Measurements from ENCODE around the gene BRIP1. TPM values are rescaled to one million over a fixed set of nuclear protein-coding genes. Genes with fewer than 3 reads are reported as not detected.

BRIP1 gene
- total and polyA plus RNA-seq, 9 of the 15 experiments (the other 6 are each of a cell fraction or from before 2014, with no cell fraction given): 2.4 to 17.5 (median 11.2) TPM

- TF ChIP-seq SNAPC5 (CRISPR knock-in tag; IDR thresholded peaks at IDR 0.05) (no peak), RNF219 (CRISPR knock-in tag; IDR thresholded peaks at IDR 0.05) (no peak)
These were observed 216.3 kb downstream of the BRIP1 start (continued) for GRCh38 chr17:61647047-61647446.

- POLR2A ChIA-PET: interaction anchor here (0.9 kb wide), 1 partner anchor 11 kb away, joined by 3 read pairs; no protein-coding TSS in a partner anchor
- FAIRE-seq: no peak
- in situ Hi-C loops (cut with MboI): no loop called here
- TF ChIP-seq SMAD4 (CRISPR knock-in tag; conservative IDR thresholded peaks at IDR 0.05) (no peak), MLX (CRISPR knock-in tag; conservative IDR thresholded peaks at IDR 0.05) (no peak), ZBTB49 (CRISPR knock-in tag; IDR thresholded peaks at IDR 0.05; ENCODE audit: borderline replicate concordance) (no peak), NCOA4 (IDR thresholded peaks at IDR 0.05; ENCODE audit: partially characterized antibody) (no peak), ZNF518B (CRISPR knock-in tag; IDR thresholded peaks at IDR 0.05) (no peak), THRB (CRISPR knock-in tag; conservative IDR thresholded peaks at IDR 0.05) (no peak), ZNF212 (CRISPR knock-in tag; IDR thresholded peaks at IDR 0.05) (no peak)
These were observed 216.8 kb downstream of the BRIP1 start for GRCh38 chr17:61646482-61646881.

More at GRCh38 chr17:61646482-61646881, 216.8 kb downstream of the BRIP1 start:
- Histone ChIP-seq H3K9me3 (replicated peaks; ENCODE audit: control insufficient read depth, insufficient read depth, low read depth, low read length) (no peaks in the 10 kb centered on the region), H4K20me1 (replicated peaks; ENCODE audit: control insufficient read depth, insufficient read depth, low read length) (no peaks in the 10 kb centered on the region), H3K4me2 (ENCODE audit: insufficient read depth, low read length) (no peak overlapping the region), H2AFZ (ENCODE audit: low read depth, low read length) (no peak overlapping the region), H3K9ac (ENCODE audit: insufficient read depth in 1 of 2, low read depth in 2 of 2, low read length in 2 of 2) (no peak overlapping the region), H3K27me3 (ENCODE audit: control insufficient read depth in 2 of 2, insufficient read depth in 2 of 2, low read length in 2 of 2) (peaks cover 6% of the 10 kb centered on the region in 2 experiments; a peak in 4 of 5 replicates), H3K27ac (ENCODE audit: extremely low read depth, low read depth, low read length) (no peak overlapping the region), H3K79me2 (ENCODE audit: control insufficient read depth, insufficient read depth, low read length) (no peaks in the 10 kb centered on the region), H3K4me3 (no peak overlapping the region), H3K36me3 (ENCODE audit: control insufficient read depth, insufficient read depth, low read length) (no peaks in the 10 kb centered on the region), H3K4me1 (replicated peaks in 1 of 2; ENCODE audit: control insufficient read depth in 2 of 2, insufficient read depth in 2 of 2, low read length in 2 of 2) (no peaks in the 10 kb centered on the region), H3K9me1 (ENCODE audit: control insufficient read depth, insufficient read depth, low read length) (no peaks in the 10 kb centered on the region)
- ATAC-seq: no peak
- CTCF ChIA-PET (ENCODE audit: low intra/inter-chr PET ratio): no interaction called here
- intact Hi-C loops (cut with micrococcal nuclease): no loop called here
- no peak for DNase-seq (ENCODE audit: extremely low read depth in 1 of 4, low spot score in 3 of 4)
- BruUV-seq (replicated peaks): no TSS peak
